Motor neuron (in vitro differentiated cells): Measurements from ENCODE around the gene DNAJC16. TPM values are rescaled to one million over a fixed set of nuclear protein-coding genes. Genes with fewer than 3 reads are reported as not detected.

Source experiments
- ATAC-seq, 8 experiments: fragments of 200-7000 bp; cut with Tn5 transposase; replicated peaks in 6 of 8; 2 replicates each; pipeline ENCODE4 v1.8.0; 2021; ENCODE audit warnings: mild to moderate bottlenecking in 8 of 8, moderate library complexity in 8 of 8
- H3K27ac ChIP-seq, 2 donors: fragments of 250-450 bp; sonication (Bioruptor Pico); 2 replicates each; pipeline ENCODE4 v1.9.0; 2021; ENCODE audit warnings: antibody characterized with exemption in 2 of 2, mild to moderate bottlenecking in 2 of 2, moderate library complexity in 1 of 2
- H3K4me1 ChIP-seq, 2 donors: fragments of 250-450 bp; sonication (Bioruptor Pico); replicated peaks in 1 of 2; 2 replicates each; pipeline ENCODE4 v1.6.1; 2021; ENCODE audit warnings: antibody characterized with exemption in 2 of 2, mild to moderate bottlenecking in 2 of 2, moderate library complexity in 1 of 2
- H3K4me3 ChIP-seq, 5 donors: fragments of 250-450 bp; sonication (Bioruptor Pico); 2 replicates each; pipeline ENCODE4 v1.9.0; 2021; ENCODE audit warnings: antibody characterized with exemption in 5 of 5, mild to moderate bottlenecking in 5 of 5, moderate library complexity in 4 of 5
- WGBS, 10 experiments: fragments of 450-650 bp; shearing (Covaris generic); methylation state at CpG; one replicate each; pipeline ENCODE4 v1.0.0; 2022; 5-methylcytosine and 5-hydroxymethylcytosine counted together
- in situ Hi-C, 9 experiments: fragments of 400-800 bp; cut with MboI; loops; one replicate each; pipeline ENCODE4 v1.15.0; 2021; ENCODE audit warnings: low sequenced_read_pairs in 9 of 9, low pct_unique_long_range_greater_than_20kb in 2 of 9; ENCODE audit not compliant: unreplicated experiment in 9 of 9
- total RNA-seq, 8 experiments: library from RNA; unstranded; fragments of 300-600 nt; gene quantifications; 2 replicates each; pipeline versions ENCODE4 v1.2.3 to v1.2.4, GENCODE V29; 2022

Gene DNAJC16
- total RNA-seq, 8 experiments from 2014 or later, result 14.4 to 26.0 (median 18.0) TPM

GRCh38 chr1:15558516-15558915 is 31.9 kb downstream of the DNAJC16 start:
- 80 to 100% (median 91%) methylated on average over 1 to 4 of the region's 4 CpGs for WGBS, 10 experiments
- H3K4me1 ChIP-seq, result no peaks in the 10 kb centered on the region
- ATAC-seq, result no peak
- no peak overlapping the region for H3K27ac ChIP-seq
- in situ Hi-C loops, result no loop called here
- H3K4me3 ChIP-seq, result no peak overlapping the region

- no peak overlapping the region for H3K27ac ChIP-seq
- in situ Hi-C loops, result no loop called here
- 88 to 95% (median 93%) methylated on average over 4 to 12 of the region's 12 CpGs for WGBS, 10 experiments
These were observed 32.7 kb downstream of the DNAJC16 start for GRCh38 chr1:15559189-15559810.

GRCh38 chr1:15568387-15569073 is 41.9 kb downstream of the DNAJC16 start:
- Histone ChIP-seq H3K4me3 (no peak overlapping the region), H3K27ac (no peak overlapping the region), H3K4me1 (no peaks in the 10 kb centered on the region)
- in situ Hi-C loops, result no loop called here
- WGBS, 10 experiments, result 63 to 100% (median 90%) methylated on average over 1 to 17 of the region's 18 CpGs; no CpG with 5 or more reads in 1 of the 10 experiments
- ATAC-seq, result no peak

More at GRCh38 chr1:15559189-15559810, 32.7 kb downstream of the DNAJC16 start:
- Histone ChIP-seq H3K4me3 (no peak overlapping the region), H3K4me1 (no peaks in the 10 kb centered on the region)
- ATAC-seq, result no peak

- WGBS, 10 experiments, result 78 to 100% (median 100%) methylated on average over 1 of the region's 1 CpG; no CpG with 5 or more reads in 3 of the 10 experiments
These were observed 44.2 kb downstream of the DNAJC16 start for GRCh38 chr1:15570861-15571260.

GRCh38 chr1:15571266-15571665 is 44.6 kb downstream of the DNAJC16 start:
- no peak overlapping the region for H3K4me3 ChIP-seq
- no peaks in the 10 kb centered on the region for H3K4me1 ChIP-seq
- ATAC-seq, result no peak
- no peak overlapping the region for H3K27ac ChIP-seq
- in situ Hi-C loops, result no loop called here

More at GRCh38 chr1:15570861-15571260, 44.2 kb downstream of the DNAJC16 start:
- no peak for ATAC-seq
- Histone ChIP-seq H3K4me3 (no peak overlapping the region), H3K4me1 (no peaks in the 10 kb centered on the region), H3K27ac (no peak overlapping the region)
- in situ Hi-C loops, result no loop called here

GRCh38 chr1:15573477-15573876 is 46.8 kb downstream of the DNAJC16 start:
- H3K4me3 ChIP-seq, result no peak overlapping the region
- 24 to 100% (median 65%) methylated on average over 1 to 8 of the region's 9 CpGs for WGBS, 10 experiments
- no peak overlapping the region for H3K27ac ChIP-seq
- H3K4me1 ChIP-seq, result no peaks in the 10 kb centered on the region
- in situ Hi-C loops, result no loop called here
- ATAC-seq, result no peak

GRCh38 chr1:15574741-15575140 is 48.1 kb downstream of the DNAJC16 start:
- Histone ChIP-seq H3K27ac (no peak overlapping the region), H3K4me1 (no peaks in the 10 kb centered on the region), H3K4me3 (no peak overlapping the region)
- in situ Hi-C loops, result no loop called here
- 81 to 100% (median 92%) methylated on average over 1 to 6 of the region's 6 CpGs; no CpG with 5 or more reads in 3 of the 10 experiments for WGBS, 10 experiments
- no peak for ATAC-seq

- no peak overlapping the region for H3K4me3 ChIP-seq
- no peaks in the 10 kb centered on the region for H3K4me1 ChIP-seq
- no peak for ATAC-seq
- 80 to 100% (median 95%) methylated on average over 1 to 7 of the region's 7 CpGs for WGBS, 10 experiments
- H3K27ac ChIP-seq, result no peak overlapping the region
- in situ Hi-C loops, result no loop called here
These were observed 49.0 kb downstream of the DNAJC16 start for GRCh38 chr1:15575549-15576150.

- in situ Hi-C loops, result no loop called here
- Histone ChIP-seq H3K4me1 (no peaks in the 10 kb centered on the region), H3K27ac (no peak overlapping the region), H3K4me3 (no peak overlapping the region)
- 36 to 100% (median 75%) methylated on average over 1 to 4 of the region's 4 CpGs; no CpG with 5 or more reads in 3 of the 10 experiments for WGBS, 10 experiments
- ATAC-seq, result no peak
These were observed 51.0 kb downstream of the DNAJC16 start for GRCh38 chr1:15577691-15578090.

- H3K4me1 ChIP-seq, result peaks cover 0 to 3% of the 10 kb centered on the region in 2 donors
- in situ Hi-C loops, result no loop called here
- H3K27ac ChIP-seq, result no peak overlapping the region
- peak in 2 of 8 experiments; percentile 23 to 36 for ATAC-seq
- 31 to 81% (median 66%) methylated on average over 3 to 15 of the region's 16 CpGs; no CpG with 5 or more reads in 4 of the 10 experiments for WGBS, 10 experiments
- no peak overlapping the region for H3K4me3 ChIP-seq
These were observed 52.5 kb downstream of the DNAJC16 start for GRCh38 chr1:15578921-15579682.

GRCh38 chr1:15579683-15580047 is 53.0 kb downstream of the DNAJC16 start:
- ATAC-seq, result no peak
- in situ Hi-C loops, result no loop called here
- peaks cover 0 to 5% of the 10 kb centered on the region in 2 donors for H3K4me1 ChIP-seq
- no peak overlapping the region for H3K27ac ChIP-seq
- no peak overlapping the region for H3K4me3 ChIP-seq

- peak in 1 of 8 experiments; percentile 20 for ATAC-seq
- peaks cover 0 to 9% of the 10 kb centered on the region in 2 donors for H3K4me1 ChIP-seq
- WGBS, 10 experiments, result 62 to 100% (median 88%) methylated on average over 1 to 17 of the region's 18 CpGs; no CpG with 5 or more reads in 3 of the 10 experiments
- in situ Hi-C loops, result no loop called here
- H3K27ac ChIP-seq, result peak overlapping the region in 1 of 2 donors; percentile 8
- H3K4me3 ChIP-seq, result no peak overlapping the region
These were observed 56.5 kb downstream of the DNAJC16 start for GRCh38 chr1:15583016-15583706.
